Measurements from ENCODE around the gene FBXW4. TPM values are rescaled to one million over a fixed set of nuclear protein-coding genes. Genes with fewer than 3 reads are reported as not detected.

FBXW4 gene
- total and polyA plus RNA-seq, 10 of the 15 experiments (the other 5 are each of a cell fraction or from before 2014, with no cell fraction given): 5.7 to 42.0 (median 27.5) TPM

GRCh38 chr10:101668566-101668965, 26.4 kb downstream of the FBXW4 start:
- ChIA-PET SMC1A (ENCODE audit: uncharacterized antibody, unreplicated experiment) (interaction anchor here (1.3 kb wide), 1 partner anchor 25 kb away, joined by 3 read pairs; no protein-coding TSS in a partner anchor), POLR2A (interaction anchor here (0.6 kb wide), 1 partner anchor 186 kb away, joined by 4 read pairs; no protein-coding TSS in a partner anchor), CTCF (interaction anchor here (1.6 kb wide), 1 partner anchor 66 kb away, joined by 6 read pairs; no protein-coding TSS in a partner anchor), RAD21 (ENCODE audit: unreplicated experiment) (no interaction called here)
- H4K20me1 ChIP-seq (ENCODE audit: control insufficient read depth, insufficient read depth): no peaks in the 10 kb centered on the region
- DNase-seq (ENCODE audit: low read depth, low spot score): no peak
- no peak overlapping the region for H3K4me3 ChIP-seq
- H2AFZ ChIP-seq (ENCODE audit: control insufficient read depth, low read depth, low read length): no peak overlapping the region
- no peak for ATAC-seq
- H3K9me3 ChIP-seq (replicated peaks; ENCODE audit: control insufficient read depth, insufficient read depth, low read length): no peaks in the 10 kb centered on the region
- no peak for TF ChIP-seq IKZF1 (conservative IDR thresholded peaks at IDR 0.05)
- no peak for TF ChIP-seq HDAC6 (IDR thresholded peaks at IDR 0.05; ENCODE audit: unreplicated experiment)
- TF ChIP-seq RFX5 (IDR thresholded peaks at IDR 0.05; ENCODE audit: low read depth, low read length): no peak
- no peak for TF ChIP-seq BACH1 (IDR thresholded peaks at IDR 0.05; ENCODE audit: borderline replicate concordance)
- TF ChIP-seq EED (IDR thresholded peaks at IDR 0.05; ENCODE audit: low read depth): no peak
- no peak for TF ChIP-seq USF2 (IDR thresholded peaks at IDR 0.05; ENCODE audit: borderline replicate concordance, low read depth, low read length)
- TF ChIP-seq REST (IDR thresholded peaks at IDR 0.05; ENCODE audit: low read depth, low read length): no peak
- no peak for TF ChIP-seq ZNF592 (IDR thresholded peaks at IDR 0.05)
- TF ChIP-seq LARP7 (IDR thresholded peaks at IDR 0.05): no peak
- no peak for TF ChIP-seq CHD1 (IDR thresholded peaks at IDR 0.05; ENCODE audit: low read depth, low read length)
- TF ChIP-seq NFYB (IDR thresholded peaks at IDR 0.05; ENCODE audit: insufficient read depth, low read depth, low read length): no peak
- no peaks in the 10 kb centered on the region for H3K27me3 ChIP-seq (replicated peaks in 1 of 2; ENCODE audit: control insufficient read depth in 2 of 2, insufficient read depth in 2 of 2, low read length in 1 of 2)
- H3K9ac ChIP-seq (ENCODE audit: control insufficient read depth, insufficient read depth, low read length): no peak overlapping the region
- no peak for FAIRE-seq
- 100% methylated on average over 1 of the region's 1 CpG for WGBS (ENCODE audit: insufficient coverage, insufficient replicate concordance, low lambda C conversion rate, missing lambda C conversion rate)
- H3K27ac ChIP-seq (ENCODE audit: control insufficient read depth, insufficient read depth): no peak overlapping the region
- no peaks in the 10 kb centered on the region for H3K79me2 ChIP-seq (ENCODE audit: control insufficient read depth, insufficient read depth, low read length)
- intact Hi-C loops (cut with micrococcal nuclease; ENCODE audit: unreplicated experiment): no loop called here
- no TSS peak for BruUV-seq (replicated peaks)
- in situ Hi-C loops (cut with MboI): no loop called here
- H3K4me2 ChIP-seq (ENCODE audit: control insufficient read depth, insufficient read depth): no peak overlapping the region
- peaks cover 7 to 36% of the 10 kb centered on the region in 2 experiments for H3K36me3 ChIP-seq (ENCODE audit: control insufficient read depth in 2 of 2, insufficient read depth in 2 of 2, low read length in 1 of 2)
- peaks cover 26% of the 10 kb centered on the region for H3K4me1 ChIP-seq (ENCODE audit: control insufficient read depth, insufficient read depth, low read length)

All from GM12878 (cell line).